HT1080 (cell line): ENCODE results near the gene GALNT15. TPM values are rescaled to one million over a fixed set of nuclear protein-coding genes. Genes with fewer than 3 reads are reported as not detected.

Source experiments
- DNase-seq: peaks from one replicate; pipeline ENCODE4 v3.0.0-alpha.2; 2015; ENCODE audit warnings: low read depth
- total RNA-seq: library from RNA; depleted of rRNA; stranded (reverse); fragments of >200 nt; shearing (Covaris generic); gene quantifications from 2 replicates; pipeline ENCODE4 v1.2.3, GENCODE V29; 2014

The GALNT15 gene
- total RNA-seq, 1 experiment from 2014 or later: 0.26 TPM

DNA sequence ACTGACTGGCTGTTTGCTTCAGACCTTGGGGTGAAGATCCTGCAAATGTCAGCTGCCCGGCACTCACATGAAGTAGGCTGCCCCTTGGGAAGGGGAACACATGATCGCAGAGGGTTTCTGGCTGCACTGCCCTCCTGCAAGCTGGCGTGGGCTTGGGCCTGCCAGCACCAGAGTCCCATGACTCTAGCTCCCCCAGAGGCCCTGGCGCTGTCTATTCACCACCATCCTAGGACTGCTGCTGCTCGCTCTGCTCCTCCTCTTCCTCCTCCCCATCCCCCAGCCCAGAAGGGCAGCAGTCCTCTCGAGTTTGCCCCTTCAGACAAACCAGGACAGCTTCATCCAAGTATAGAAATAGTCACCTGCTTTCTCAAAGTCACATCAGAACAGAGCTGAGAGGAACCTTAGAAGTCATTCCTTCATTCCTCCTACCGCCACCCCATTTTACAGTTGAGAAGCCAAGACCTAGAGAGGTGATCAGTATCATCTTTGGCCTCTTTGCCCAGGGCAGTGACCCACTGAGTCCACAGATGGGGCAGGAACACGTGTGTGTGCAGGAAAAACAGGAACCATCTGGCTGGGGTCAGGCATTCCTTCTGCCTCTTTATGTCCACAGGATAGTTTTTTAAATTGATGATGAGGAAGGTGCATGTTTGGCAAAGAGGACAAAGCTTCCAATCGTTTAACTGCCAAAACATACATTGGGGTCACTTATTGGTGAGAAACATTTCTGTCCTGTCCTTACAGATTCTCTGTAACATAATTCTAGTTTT, 77.0 kb downstream of the GALNT15 start:
- no peak for DNase-seq

GRCh38 chr3:16252243-16252978, 77.9 kb downstream of the GALNT15 start:
- peak; percentile 33 for DNase-seq

DNA sequence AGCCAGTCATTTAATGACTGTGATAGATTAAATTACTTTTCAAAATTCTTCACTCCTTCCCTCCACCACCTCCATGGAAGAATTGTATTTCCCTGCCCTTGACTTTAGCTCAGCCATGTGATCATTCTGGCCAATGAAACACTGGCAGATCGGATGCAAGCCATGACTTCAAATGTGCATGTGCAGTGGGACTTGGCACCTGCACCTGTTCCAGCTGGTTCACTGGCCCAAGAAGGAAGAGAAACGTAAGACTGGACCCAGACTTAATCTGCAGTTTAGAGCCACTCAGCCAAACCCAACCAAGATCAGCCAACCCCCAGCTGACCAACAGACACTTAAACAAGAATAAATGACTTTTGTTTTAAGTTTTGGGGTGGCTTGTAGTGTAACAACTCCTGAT, 78.5 kb downstream of the GALNT15 start:
- DNase-seq: no peak

GRCh38 chr3:16253601-16254000, 79.1 kb downstream of the GALNT15 start:
- no peak for DNase-seq

GRCh38 chr3:16254916-16255315, 80.4 kb downstream of the GALNT15 start:
- DNase-seq: no peak

- no peak for DNase-seq
Measured at GRCh38 chr3:16255326-16255725, 80.8 kb downstream of the GALNT15 start.

DNA sequence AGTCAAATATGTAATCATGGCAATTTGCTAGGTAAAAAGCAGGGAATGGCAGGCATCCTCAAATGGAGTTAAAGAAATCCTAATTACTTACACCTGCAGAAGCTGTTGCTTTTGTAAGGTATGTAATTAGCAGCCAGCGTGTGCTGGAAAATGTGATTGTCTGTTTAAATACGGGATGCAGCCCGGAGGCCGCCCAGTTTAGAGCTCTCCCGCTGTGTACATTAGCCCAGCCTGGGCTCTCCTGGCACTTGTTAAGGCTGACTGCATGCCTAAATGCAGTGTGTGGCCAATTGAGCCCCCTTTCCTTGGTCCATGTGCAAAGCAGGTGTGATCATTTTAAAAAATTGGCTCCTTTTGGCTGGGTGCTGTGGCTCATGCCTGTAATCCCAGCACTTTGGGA, 81.2 kb downstream of the GALNT15 start:
- no peak for DNase-seq

GRCh38 chr3:16257309-16257708, 82.8 kb downstream of the GALNT15 start:
- no peak for DNase-seq

- DNase-seq: no peak
Measured at GRCh38 chr3:16258177-16258576, 83.7 kb downstream of the GALNT15 start.

DNA sequence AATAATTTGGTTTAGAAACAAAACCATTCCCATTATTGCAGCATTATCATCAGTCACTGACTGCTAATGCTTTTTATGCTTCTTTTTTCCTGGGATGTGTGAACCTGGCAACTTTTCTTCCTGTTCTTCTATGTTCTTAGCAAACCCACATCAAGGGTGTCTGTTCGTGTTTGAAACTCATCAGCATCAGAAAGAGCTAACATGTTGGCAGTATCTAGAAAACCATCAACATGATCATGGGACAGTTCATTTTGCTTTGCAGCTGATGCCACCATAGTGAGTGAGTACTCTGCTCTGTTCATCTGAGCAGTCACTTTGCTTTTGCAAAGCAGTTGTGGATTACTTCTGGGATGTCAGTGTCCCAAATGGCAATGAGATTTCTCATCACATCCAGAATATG, 84.4 kb downstream of the GALNT15 start:
- no peak for DNase-seq

GRCh38 chr3:16260046-16260445, 85.6 kb downstream of the GALNT15 start:
- no peak for DNase-seq

DNA sequence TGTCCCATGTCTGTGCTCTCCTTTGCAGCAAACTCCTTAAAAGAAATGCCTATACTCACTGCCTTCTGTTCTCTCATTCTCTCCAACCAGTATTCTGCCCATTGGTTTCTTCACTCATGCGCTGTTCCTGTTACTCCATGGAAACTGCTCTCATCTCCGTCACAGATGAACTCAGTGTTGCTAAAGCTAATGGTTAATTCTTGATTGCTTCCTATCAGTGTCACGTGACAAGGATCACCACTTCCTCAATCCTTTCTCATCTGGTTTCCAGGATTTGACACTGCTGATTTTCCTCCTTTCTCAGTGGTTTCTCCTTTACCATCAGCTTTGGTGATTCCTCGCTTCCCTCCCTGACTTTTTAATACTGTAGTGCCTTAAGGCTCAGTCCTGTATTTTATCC, 87.7 kb downstream of the GALNT15 start:
- DNase-seq: no peak

DNA sequence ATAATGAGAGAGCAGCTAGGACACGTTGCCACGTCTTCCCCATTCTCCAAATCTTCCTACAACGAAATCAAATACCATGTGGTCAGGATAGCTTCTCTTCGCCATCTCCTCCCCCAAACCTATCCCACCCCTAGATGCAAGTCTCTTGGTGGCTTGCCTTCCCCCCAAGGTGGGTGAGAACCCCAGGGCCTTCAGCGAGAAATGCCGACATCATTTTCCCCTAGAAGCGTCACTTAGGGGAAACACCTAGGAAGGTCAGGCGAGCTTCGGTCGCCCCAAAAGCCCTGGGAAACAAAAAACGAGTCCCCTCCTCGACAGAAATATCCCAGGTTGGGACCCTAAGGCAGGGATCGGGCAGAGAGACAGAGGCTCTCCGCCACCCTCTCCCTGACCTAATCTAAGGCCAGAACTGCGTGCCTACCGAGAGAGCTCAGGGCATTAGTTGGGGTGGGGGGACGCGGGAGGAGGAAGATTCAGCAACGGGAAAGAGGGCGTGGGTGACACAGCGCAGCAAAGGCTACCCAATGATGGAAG, 89.8 kb downstream of the GALNT15 start:
- DNase-seq: no peak

DNA sequence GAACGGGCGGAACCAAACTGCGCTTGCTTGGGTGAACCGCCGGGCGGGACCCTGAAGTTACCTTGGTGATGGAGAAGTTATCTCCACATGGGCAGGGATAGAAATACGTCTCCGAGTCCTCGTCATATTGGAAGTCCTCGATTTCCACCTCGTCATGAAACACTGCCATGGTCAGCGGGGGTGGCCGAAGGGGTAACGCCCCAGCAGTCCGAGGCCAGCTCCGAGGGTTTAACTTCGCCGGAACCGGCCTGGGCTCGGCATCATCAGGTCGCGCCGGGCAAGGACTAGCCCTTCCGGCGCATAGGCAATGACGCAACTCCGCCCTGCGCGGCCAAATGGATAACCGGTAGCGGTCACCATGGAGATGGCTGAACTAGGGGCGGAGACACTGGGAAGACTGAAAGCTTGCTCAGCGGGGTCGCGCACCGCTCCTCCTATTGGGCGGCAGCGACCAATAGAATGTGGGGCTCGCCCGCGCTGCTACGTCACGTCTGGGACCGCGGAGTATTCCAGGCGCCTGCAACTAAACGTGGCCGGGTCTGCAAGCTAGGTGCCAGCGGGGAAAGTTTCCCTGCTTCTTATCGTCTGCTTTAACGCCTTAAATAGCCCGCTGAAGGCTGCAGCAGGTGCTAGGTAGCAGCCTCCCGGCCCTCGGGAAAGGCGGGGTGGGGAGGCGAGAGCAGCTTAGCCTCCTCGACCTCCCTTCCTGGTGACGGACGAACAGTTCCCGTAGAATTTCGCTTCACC, 90.4 kb downstream of the GALNT15 start, which contains the start of the genes DPH3 and OXNAD1:
Gene DPH3, minus strand, starts transcription at position 236 of the 747 bp plus-strand sequence. Its CDS starts 67 bp downstream, at position 169.
Gene OXNAD1, plus strand, starts transcription at position 505 of the 747 bp plus-strand sequence. CDS start 5,741 bp downstream, outside the sequence.
- DNase-seq: peak; percentile 98

DNA sequence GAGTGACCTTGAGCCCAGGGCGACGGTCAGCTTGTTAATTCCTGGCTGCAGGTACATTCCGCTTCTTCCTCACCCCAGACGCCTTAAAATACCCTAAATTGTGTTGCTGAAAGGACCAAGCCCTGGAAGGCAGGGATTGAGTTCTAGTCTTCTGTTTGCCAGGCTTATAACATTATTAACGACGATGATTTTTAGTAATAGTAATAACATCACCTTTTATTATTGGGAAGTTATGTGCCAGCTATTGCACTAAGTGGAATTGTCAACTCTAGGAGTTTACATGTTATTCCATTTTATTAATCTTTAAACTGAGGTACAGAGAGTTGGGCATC, 90.9 kb downstream of the GALNT15 start:
- no peak for DNase-seq

DNA sequence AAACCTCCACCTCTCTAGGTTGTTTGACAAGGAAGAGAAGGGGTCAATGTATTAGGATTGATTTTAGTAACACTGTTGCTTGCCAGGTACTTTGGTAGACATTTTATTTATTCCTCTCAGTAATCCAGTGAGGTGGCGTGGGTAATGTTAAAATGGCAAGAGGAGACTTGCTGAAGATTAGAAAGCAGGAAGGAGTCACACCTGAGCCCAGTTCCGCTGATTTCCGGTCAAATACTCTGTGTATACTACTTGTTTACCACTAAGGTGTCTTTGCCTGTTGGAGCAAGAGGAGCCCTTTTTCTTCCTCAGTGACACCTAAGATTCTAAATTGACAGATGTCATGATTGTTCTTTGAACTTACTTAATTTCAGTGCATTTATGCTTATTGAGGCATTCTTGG, 92.2 kb downstream of the GALNT15 start:
- no peak for DNase-seq

DNA sequence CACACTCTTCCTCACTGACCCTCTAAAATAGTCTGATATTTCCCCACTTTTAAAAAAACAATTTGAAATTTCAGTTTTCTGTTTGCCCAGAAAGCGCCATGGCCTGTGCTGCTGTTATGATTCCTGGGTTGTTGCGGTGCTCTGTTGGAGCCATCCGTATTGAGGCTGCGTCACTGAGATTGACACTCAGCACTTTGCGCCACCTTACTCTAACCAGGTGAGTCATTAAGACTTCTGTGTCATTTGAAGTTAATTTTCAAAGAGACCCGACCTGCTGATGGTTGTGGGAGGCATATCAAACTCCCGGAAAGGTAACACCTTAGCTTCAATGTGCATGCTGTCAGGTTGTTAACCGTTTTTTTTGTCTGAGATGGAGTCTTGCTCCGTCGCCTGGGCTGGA, 96.4 kb downstream of the GALNT15 start:
- DNase-seq: no peak

DNA sequence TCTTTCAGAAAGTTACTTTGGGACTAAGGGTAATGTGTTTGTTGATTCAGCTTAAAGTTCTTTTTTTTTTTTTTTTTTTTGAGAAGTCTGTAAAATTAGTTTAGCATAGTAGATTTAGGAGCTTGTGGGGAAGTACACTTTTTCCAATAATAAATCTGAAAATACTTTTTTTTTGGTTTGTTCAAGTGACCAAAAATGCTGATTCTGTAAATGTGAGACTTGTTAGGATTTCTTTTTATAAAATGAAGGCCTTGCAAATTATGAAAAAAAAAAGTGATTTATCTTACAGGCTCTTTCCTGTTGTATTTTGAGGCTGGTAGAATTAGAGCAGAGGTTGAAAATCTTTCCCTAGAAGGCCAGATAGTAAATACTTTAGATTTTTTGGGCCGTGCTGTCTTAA, 98.1 kb downstream of the GALNT15 start:
- DNase-seq: no peak

DNA sequence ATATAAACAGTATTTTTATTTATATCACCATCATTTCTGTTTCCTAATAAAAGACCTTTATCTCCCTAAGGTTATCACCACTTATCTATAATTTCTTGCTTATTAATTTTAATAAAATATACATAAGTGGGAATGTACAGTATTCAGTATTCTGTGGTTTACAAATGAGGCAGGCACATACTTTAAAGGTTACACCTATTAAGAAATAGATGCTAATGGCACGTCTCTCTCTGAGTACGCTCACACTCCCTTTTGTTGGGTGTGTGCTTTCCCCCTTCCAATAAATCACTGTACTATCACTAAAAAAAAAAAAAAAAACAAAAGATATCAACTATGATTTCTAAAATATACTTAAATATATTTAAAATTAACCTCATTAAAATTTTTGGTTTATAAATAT, 99.4 kb downstream of the GALNT15 start:
- no peak for DNase-seq

- DNase-seq: no peak
Measured at GRCh38 chr3:16277471-16277870, 103.0 kb downstream of the GALNT15 start.

DNA sequence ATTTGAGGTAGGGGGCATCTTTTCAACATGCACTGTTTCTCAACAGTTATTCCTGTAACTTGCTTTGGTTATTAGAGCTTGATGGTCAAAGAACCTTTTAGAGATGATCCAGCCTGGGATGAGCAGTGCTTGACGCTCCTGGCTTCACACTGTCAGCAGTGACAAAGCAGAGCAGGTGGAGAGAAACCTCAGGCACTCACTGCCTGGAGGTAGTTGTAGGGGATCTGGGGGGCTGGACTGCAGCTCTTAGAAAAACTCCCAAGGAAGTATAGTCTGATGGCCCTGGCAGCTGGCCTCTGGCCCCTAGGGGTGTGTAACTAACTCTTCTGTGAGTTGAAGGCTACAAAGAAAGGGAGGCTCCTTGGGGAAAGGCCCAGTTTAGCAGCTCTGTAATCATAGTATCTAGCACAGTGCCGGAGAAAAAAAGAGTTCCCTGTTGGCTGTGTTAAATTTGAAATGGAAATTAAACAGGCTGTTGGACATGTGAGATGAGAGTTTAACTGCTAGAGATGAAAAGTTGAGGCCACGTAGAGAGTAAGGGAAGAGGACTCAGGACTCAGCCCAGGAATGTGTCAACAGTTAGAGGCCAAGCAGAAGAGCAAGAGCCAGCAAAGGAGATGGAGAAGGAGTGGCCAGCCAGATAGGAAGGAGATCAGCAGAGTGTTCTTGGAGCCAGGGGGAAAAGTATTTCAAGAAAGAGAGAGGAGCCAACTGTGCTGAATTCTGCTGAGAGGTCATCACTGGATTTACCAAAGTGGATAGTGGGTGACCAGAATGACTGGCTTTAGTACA, 104.7 kb downstream of the GALNT15 start:
- DNase-seq: no peak
